RPMI8226 (cell line): ENCODE results near the gene POU2F3.
"Not testable (repeated sequence)": the region's sequence is repeated elsewhere in the genome, so short reads cannot be mapped to it uniquely, and the experiment has no call there.

Experiments
- DNase-seq: peaks from one replicate; pipeline ENCODE4 v3.0.0-alpha.2; 2015

POU2F3 gene

DNA sequence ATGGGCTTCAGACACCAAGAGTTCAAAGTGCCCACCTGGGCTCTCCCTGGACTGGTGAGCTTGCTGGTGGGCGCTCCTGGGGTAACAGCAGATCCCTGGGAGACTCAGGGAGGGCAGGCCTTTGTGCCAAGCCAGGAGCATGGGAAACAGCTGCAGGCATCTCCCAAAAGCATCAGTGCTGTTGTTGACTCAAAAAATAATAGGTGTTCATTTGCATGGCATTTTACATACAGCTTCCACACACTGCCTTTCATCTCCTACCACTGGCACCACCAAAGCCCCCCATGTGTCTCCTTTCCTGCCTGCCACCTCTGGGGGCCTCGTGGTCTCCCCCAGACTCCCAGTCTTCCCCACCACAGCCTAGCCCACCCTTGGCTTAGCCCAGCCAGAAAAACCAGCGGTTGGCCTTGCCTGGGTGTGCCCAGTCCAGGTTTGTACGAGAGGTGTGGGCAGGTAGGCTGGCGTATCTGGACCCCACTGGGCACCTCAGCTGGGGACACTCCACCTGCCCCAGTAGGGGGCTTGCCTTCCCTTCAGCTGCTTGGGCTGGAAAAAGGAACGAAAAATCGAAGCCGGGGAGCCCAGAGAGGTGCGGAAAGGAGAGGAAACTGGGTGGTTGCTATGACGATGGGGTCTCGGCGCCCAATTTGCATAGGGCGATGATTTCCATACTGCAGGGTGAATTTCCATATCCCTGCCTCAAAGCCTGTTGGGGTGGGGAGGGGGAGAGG lies 15.0 kb downstream of the POU2F3 start:
- DNase-seq: no peak

DNA sequence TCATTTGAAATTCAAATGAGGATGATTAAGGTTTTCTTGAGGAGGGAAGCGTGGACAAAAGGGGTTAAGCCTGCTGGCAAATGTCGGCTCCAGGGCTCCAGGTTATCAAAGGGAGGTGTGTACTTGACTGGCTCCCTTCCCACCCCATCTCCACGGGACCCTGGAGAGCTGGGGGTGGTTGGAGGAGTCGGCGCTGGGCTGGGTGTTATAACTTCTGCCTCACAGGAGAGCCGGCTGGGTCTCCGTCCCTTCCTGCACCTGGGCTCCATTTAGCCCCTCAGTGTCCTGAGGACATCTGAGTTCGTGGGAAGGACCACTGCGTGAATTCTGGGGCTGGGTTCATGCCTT lies 15.6 kb downstream of the POU2F3 start:
- DNase-seq: no peak

DNA sequence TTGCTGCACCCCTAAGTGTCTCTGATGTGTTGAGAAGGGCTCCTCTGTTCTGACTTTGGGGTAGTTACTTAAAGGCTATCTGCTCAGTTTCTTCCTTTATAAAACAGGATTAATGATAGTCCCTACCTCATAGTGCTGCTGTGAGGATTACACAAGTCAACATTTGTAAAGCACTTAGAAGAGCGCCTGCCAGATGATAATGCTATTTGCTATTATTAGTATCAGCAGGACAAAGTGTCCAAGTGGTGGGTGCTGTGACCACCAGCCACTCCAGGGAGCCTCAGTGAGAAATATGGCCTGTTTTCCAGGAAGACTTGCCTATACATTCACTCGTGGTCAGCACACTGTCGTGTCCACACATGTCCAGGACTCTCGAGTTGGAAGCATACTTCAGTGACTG lies 16.2 kb downstream of the POU2F3 start:
- DNase-seq: no peak

DNA sequence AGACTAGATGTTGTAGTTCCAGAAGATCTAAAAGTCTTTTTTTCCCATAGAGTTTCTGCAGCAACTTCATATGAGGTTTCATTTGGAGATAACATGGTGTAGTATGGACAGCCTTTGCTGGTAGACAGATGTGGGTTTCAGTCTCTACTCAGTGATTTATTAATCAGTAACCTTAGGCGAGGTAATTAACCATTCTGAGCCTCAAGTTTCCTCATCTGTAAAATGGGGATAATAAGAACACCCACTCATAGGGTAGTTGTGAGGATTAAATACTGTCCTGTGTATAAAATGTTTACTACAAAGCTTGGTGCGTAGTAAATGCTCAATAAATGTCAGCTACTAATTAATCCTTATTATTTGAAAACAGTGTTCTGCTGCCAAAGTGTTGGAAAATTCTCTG lies 16.8 kb downstream of the POU2F3 start:
- DNase-seq: no peak

DNA sequence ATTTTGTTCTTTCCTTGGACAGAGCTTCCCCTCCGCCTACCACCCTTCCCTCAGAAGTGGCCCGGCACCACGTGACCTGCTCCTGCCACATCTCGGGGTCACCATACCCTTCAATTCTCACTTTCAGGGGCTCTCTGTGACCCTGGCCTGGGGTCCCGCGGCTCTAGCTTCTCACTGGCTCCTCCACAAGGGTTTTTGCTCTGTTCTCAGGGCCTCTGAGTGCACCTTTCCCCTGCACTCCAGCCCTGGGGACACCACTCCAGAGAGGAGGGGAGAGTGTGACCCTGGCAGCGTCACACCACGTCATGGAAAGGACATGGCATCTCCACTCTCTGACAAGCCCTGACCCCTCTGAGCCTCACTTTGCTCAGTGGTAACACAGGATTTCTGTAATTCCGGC lies 17.4 kb downstream of the POU2F3 start:
- DNase-seq: no peak

DNA sequence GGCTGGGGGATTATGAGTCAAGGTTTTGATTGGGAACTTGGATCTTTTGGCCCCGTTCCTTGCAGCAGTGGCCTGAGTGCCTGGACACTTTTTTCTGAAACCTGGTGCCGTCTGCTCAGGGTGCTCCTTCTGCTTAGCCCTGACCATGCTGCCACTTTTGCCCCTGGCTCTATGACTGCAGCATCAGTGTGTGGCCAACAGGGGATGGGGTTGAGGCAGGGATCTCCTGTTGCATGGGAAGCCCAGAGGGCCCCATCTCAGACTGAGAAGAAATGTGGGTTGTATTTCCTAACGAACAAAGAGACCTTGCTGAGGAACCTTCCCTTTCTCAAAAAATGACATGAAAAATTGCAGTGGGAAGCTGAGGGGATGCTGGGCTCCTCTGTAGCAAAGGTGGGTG lies 18.7 kb downstream of the POU2F3 start:
- DNase-seq: no peak

DNA sequence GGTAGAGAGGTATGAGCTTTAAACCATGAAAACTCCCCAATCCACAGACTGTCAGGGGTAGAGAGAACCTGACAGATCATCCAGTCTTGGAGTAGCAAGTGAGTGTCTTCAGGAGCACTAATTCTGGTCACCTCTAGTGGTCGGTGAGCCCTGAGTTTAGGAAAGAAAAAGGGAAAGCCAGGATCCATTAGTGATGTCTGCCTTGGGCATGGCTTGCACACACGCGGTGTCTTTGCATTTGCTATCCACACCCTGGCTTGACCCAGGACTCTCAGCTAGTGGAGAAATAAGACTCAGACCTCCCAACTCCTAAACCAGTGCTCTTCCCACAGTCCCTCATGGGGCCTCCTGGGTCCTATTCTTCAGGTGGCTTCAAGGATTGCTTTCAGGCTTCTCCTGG lies 19.3 kb downstream of the POU2F3 start:
- DNase-seq: no peak

DNA sequence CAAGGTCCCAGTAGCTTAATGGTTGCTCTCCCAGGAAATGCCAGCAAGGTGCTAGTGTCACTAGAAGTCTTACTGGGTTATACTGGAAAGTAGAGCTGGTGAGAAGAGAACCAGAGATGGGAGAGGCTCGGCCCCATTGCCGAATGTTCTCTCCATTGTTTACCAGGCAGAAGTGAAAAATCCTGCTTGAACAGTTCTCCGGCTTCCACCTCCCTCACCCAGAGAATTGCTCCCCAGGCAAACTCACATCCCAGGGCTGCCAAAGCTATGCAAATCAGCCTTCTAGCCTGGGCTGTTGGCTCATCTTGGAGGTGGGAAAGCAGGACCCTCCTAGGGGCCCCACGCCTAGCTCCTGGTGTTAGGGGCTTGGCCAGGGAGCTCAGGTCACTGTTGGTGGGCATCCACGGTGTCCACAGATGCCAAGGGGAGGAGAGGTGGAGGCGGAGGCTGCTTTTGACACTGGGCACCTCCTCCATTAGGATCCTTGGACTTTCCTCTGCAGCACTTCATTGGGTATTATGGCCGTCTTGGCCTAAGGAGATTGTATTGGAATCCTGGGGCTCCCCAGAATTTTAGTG lies 20.1 kb downstream of the POU2F3 start:
- no peak for DNase-seq

DNA sequence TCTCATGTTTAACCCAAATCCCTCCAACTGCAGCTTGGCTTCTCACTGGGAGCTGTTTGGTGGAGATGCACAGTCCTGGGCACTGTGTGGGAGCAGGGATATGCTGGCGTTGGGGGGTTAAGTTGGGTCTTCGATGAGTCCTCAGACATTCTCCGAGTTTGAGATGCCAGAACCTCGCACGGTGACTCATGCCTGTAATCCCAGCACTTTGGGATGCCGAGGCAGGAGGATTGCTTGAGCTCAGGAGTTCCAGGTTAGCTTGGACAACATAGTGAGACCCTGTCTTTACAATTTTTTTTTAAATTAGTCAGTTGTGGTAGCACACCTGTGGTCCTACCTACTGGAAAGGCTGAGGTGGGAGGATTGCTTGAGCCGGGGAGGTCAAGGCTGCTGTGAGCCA lies 20.7 kb downstream of the POU2F3 start:
- no peak for DNase-seq

DNA sequence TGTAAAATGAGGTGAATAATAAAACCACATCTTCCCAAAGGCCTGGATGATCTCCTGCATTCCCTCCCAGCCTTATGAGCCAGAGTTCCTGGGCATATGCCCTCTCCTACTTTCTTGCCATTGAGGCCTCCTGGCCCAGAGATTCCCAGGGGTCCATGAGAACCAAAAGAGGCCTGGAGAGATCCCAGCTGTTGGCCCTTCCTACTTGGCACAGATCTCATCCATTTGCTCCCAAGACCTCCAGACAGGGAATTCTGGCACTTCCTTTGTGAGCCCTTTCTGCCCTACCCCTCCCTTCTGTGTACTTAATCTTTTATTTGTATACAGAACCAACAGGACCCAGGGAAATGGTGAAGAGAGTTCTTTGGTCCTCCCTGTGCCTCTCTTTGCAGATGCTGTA lies 21.4 kb downstream of the POU2F3 start:
- no peak for DNase-seq

DNA sequence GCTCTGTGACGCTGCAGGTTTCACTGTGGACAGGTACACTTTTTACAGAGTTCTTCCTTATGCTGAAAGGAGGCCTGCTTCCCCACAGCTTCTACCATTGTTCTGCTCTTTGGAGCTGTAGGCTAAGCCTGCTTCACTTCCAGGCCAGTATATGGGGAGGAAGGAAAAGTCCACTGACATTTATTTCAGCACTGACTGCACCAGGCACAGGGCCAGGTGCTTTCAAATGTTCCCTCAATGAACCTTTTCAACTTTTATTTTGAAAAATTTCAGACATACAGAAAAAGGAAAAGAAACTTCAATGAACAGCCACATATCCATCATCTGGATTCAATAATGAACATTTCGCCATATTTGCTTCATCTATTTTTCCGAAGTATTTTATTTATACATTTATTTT lies 22.0 kb downstream of the POU2F3 start:
- DNase-seq: no peak

DNA sequence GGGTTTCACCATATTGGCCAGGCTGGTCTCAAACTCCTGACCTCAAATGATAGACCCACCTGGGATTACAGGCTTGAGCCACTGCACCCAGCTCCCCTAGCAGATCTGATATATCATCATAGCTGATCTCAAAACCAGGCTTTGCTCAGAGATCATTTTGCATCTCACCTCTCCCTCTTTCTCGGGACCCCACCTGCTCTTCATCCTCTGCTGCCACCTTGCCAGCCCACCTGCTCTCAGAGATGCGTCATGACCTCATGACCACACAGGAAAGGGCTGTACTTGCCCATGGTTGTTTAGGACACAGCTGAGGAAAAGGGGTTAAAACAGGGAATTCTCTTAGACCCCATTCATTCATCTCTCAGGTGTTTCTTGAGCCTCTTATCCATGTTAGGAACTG lies 27.4 kb downstream of the POU2F3 start:
- no peak for DNase-seq

DNA sequence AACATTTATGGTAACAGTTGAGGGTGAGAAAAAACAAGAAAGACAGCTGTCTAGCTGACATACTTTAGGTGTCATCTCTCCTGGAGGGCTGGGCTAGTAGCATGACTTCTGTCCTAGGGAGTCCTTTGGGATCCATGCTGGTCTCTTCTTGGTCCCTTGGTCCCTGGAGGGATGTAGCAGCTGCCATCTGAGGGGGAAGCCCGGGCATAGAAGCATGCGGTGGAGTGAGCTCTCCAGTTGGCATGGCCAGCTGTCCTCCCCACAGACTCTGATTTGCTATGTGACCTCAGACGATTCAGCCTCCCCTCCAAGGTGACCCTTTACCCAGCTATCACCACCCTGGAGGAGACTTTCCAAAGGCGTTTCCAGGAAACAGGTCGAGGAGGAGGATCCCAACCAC lies 28.7 kb downstream of the POU2F3 start:
- DNase-seq: no peak

DNA sequence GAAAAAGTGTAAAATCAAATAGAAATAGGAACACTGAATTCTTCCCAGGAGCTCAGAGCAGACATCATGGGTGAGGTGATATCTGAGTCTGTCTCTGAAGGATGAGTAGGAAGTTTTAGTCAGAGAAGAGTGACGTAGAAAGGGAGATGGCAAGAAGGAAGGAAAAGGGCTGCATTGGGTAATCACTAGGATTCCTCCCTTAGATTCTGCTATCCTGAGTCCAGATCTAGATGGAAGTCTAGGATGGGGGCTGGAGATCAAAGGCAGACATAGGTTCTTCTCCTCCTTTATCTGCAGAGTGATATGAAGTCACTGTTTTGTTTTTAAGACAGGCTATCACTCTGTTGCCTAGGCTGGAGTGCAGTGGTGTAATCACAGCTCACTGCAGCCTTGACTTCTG lies 30.4 kb downstream of the POU2F3 start:
- no peak for DNase-seq

DNA sequence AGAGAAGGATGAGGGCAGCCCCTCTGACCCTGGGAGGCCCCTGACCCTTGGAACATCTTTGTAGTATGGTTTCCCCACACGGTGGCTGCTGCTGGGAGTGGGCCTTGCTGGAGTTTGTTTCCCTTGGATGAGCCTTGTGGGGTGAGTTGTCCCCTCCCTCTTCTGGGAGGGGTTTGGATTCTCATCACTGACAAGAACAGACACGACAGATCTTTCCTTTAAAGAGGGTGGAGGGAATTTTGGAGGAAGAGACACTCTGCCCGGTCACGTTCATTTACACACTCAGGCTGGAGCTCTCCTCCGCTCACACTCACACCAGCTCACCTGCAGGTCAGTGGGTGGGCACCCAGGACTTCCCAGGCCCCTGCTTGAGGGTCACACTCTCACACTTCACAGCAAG lies 31.7 kb downstream of the POU2F3 start:
- DNase-seq: no peak

DNA sequence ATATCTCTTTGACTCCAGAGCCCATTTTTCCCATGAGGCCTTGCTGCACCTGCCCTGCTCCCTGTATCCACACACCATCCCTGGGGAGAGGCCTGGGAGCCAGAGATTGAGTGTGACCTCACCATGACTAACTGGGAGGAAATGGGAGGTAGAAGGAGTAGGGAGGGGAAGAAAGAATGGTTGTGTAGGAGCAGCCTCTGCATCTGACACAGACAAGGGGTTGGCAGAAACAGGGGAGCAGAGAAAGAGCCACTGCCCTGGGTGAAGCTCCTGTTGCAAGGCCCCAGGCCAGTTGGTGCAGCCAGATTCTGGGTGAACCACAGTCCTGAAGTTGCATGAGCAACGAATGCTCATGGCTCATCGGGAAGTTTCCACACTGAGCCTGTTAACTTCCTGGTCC lies 32.4 kb downstream of the POU2F3 start:
- no peak for DNase-seq

DNA sequence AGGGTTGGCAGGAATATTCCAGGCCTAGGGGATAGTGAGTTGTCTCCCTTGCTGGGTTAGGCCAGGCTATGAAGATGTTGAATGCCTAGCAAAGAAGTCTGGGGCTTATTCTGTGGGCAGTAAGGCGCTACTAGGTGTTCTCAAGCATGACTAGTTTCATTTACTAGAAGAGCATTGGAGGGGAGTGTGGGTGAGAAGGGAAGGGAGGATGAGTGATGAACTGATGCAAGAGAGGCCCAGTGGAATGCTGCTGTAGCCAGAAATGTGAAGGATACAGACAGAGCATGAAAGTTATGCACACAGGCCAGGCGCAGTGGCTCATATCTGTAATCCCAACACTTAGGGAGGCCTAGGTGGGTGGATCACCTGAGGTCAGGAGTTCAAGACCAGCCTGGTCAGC lies 33.5 kb downstream of the POU2F3 start:
- no peak for DNase-seq

DNA sequence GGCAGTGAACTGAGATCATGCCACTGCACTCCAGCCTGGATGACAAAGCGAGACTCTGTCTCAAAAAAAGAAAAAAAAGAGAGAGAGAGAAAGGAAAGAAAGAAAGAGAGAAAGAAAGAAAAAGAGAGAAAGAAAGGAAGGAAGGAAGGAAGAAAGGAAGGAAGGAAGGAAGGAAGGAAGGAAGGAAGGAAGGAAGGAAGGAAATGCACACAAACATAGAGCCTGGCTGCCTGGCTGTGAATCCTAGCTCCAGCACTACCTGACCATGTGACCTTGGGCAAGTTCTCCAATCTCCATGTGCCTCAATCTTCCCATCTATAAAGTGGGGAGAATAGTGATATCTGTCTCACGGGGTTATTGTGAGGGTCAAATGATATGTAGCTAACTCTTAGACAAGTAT lies 34.0 kb downstream of the POU2F3 start:
- not testable (repeated sequence) for DNase-seq

DNA sequence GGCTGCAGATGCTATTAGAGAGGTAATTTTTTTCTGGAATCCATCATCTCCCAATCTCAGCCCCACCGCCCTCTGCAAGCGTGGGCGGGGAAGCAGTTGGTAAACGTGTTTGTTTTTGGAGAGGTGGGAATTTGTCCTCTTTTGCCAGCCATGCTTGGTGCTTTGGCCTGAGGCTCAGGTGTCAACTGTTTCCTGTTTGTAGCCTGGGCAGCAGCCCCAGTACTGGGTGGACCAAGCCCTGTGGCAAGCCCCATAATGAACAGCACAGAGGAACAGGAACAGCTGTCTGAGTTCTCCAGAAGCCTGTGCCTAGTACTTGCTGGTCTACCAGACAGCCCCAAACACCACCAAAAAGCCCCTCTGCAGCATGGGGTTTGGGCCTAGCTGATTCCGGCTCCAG lies 39.6 kb downstream of the POU2F3 start:
- no peak for DNase-seq

DNA sequence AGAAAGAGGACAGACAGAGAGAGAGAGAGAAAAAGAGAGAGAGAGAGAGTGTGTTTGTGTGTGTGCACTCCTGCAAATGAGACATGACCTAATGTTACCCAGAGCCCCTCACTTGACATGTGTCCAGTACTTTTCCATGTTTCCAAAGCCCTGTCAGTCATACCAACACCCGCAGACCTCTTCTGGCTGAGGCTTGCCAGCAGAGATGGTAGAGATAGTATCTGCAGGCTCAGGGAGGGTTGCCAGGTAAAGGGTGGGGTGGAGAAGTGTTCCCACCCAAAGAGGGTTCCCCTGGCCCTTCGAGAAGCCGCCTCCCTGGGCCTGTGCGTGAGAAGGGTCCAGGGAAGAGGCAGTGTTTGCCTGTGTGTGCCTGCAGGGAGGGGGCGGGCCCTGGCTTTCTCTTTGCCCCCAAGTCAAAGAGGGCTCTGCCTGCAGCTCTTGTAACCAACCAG lies 40.7 kb downstream of the POU2F3 start:
- DNase-seq: no peak

DNA sequence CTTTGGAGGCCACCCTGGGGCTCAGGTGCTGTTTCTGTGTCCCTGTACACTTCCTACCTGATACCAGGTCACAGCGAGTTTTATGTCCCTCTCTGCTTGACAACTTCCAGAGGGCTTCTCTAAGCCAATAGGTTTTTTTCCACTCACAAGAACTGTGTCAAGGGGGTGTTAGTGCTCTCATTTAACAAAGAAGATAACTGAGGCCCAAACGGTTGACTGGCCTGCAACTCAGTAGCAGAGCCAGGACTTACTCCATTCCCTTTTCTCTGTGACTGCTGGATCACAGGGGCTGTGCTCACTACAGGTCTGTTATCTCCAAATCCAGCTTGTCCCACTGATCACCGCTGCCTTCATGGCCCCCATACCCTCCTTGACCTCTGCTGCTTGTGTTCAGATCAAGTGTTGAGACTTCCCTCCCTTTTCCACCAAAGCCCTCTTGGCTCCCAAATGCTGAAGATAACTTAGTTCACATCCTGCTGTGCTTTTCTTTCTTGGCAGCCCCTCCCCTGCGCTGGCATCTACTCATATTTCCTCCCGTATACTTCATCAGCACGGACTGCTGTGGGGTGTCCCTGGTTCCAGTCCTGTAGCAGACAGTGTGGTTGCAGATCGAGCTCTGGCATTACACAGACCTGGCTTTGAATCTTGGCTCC lies 41.3 kb downstream of the POU2F3 start:
- DNase-seq: no peak

DNA sequence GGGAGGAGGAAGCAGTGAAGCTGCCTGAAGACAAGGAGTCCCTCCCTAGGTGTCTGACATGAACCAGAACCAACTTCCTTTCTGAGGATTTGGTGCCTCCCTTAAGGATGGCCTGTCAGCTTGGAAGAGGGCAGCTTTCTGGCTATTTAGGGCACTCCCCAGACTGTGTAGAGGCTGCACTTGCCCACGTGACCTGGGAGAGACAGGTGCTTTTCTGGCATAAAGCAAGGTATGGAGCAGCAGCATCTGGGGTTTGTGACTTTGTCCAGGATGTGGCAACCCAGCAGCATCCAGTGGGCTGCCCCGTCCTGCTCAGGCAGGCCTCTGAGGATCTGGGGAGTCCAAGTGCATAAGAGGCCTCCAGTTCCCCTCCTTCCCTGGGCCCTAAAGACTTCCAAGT lies 43.2 kb downstream of the POU2F3 start:
- no peak for DNase-seq

DNA sequence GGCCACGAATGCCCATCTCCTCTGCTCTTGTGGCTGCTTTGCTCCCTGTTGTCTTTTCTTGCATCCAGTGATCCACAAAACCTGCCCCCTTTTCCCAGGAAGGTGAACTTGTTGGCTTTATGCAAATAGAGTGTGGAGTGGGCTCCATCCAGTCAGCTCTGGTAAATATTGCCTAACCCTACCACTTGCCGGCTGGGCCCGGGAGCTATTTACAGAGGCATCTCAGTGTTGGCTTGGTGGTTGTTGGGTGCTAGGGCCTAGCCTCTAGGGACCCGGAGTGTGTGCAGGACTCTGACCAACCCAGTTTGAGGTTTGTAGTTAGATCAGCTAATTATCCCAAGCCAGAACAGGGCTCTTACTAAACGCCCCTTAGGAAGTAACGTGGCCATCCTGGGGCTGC lies 44.3 kb downstream of the POU2F3 start:
- DNase-seq: no peak

DNA sequence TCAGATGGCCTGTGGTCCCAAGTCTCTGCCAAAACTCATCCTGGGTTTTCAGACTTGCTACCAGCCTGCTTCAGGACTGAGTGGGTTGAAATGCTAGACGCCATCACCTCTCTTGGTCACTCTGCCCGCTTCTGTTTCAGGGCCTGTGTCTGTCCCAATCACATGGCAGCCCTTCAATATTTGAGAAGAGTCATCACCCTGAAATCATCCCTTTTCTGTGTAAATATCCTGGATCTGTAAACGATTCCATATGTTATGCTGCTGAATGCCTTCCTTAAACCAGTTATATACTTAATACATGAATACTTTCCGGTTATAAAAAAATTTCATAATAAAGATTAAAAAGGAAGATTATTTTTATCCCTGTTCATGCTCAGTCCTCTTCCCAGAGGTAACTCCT lies 45.3 kb downstream of the POU2F3 start:
- no peak for DNase-seq

DNA sequence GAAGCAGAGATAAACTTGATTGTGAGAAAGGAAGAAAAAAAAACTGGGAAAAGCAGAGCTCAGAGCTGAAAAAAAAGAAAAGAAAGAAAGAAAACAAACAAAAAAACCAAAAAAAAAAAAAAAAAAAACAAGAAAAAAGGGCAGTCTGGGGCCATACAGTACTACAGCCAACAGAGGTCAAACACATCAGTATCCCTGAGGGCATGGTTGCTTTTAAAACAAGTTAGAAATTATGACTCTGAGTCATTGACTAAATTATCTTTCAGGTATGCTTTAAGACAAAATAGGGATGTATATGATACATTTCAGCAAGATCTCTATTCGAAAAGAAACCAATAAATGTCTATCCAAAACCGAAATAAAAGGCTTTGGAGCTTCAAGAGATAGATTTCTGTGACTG lies 48.1 kb downstream of the POU2F3 start:
- no peak for DNase-seq
